CD4-positive, alpha-beta T cell treated with Interleukin-4 for 1 hour (primary cell): ENCODE measurements around the gene CCT8.

Experiments used
- DNase-seq, 2 donors: peaks; one replicate each; pipeline ENCODE4 v3.0.0-alpha.2; 2020 to 2022

Gene CCT8, protein sequence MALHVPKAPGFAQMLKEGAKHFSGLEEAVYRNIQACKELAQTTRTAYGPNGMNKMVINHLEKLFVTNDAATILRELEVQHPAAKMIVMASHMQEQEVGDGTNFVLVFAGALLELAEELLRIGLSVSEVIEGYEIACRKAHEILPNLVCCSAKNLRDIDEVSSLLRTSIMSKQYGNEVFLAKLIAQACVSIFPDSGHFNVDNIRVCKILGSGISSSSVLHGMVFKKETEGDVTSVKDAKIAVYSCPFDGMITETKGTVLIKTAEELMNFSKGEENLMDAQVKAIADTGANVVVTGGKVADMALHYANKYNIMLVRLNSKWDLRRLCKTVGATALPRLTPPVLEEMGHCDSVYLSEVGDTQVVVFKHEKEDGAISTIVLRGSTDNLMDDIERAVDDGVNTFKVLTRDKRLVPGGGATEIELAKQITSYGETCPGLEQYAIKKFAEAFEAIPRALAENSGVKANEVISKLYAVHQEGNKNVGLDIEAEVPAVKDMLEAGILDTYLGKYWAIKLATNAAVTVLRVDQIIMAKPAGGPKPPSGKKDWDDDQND

DNA sequence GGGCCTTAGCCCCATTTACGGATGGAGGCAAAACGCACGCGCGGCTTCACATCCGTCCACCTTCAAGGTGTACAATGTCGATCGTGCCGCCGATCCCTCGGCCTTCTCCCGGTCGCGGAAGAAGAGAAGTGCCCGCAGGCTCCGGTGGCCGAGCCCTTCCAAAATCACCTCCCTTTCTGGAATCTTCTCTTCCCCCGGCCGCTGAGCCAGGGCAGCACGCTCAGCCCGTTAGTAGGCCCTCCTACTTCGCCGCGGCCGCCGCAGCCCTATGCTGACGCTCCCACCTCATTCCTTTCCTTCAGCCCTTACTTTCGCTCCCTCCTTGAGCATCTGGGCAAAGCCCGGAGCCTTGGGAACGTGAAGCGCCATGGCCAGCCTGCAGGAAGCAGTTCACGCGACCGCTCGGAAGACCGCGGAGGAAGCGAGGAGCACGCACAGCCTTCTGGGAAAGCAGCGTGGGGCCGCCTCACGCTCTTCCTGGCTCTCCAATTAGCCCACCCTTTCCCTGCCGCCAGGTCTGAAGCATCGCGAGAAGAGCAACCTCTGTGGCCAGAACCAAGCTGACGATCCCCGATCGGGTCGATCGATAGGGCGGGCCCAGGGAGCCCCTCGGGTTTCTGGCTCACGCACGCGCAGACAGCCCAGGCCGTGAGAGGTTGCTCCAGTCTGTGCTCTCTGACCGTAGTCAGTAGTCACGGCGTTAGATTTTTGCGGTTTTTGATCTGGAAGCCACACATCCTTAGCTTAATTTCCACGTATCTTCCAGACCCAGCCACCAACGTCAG lies at the start of gene CCT8:
CCT8 (minus strand) TSS at position 427 of the 785 bp plus-strand sequence; CDS start at position 369, 58 bp downstream.
- peak; percentile 99 for DNase-seq

DNA sequence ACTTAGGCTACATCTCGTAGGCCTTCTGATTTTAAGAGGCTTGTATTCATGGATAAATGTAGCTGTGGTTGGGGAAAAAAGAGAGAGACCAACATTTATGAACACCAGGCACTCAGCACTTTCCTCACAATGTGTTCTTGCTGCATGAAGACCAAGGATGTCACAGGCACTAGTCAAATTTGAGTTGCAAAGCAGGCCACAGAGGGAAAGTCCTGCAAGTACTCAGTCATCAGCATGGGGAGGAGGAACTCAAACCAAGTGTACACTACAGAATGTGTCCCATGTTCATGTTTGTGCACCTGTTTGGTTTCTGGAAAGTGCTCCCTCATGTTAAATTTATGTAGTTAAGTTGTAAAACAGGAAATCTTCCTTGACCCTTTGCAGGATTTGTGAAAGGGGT lies 48.3 kb upstream of the CCT8 start:
- DNase-seq = no peak

DNA sequence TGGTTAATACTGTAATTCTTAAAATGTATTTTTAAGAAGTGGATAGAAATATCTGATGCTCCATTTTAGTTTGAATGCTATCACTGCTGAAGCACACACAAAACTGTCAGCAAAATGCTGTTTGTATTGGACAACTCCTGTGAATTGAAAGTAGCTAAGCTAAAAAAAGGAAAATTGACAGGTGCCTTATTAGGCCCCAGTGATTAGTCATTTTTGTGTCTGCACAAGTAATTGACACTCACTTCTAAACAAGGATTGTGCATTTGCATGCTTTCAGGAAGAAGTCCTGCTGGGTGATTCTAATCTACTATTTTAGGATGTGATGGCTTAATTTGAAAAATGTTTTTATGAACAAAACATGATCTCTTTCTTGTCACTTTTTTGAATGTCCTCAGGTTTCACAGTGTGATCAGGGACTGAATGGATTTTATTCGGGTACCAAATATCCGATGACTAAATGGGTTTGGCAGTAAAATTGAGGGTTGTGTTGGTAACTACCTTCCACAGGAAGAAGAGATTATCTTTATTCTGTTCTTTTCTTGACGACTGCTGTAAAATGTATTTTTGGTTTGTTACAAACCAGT lies 44.0 kb upstream of the CCT8 start:
- no peak for DNase-seq

DNA sequence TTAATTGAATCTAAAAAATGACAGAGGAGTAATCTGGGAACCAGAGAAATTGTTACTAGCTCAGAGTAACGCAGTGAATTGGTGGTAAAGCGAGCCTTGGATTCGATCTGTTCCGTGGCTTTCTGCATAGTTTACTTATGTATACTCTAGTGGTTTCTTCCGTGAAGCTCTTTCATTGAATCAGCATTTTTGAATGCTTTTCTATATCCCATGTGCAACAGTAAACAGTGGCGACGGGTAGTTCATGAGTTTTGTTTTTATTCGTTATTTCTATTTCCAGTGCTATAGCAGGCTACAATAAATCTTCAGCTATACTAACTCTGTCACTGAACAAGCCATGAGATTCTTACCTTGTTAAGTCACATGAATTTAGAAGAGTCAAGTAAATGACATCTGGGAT lies 42.5 kb upstream of the CCT8 start:
- no peak for DNase-seq

DNA sequence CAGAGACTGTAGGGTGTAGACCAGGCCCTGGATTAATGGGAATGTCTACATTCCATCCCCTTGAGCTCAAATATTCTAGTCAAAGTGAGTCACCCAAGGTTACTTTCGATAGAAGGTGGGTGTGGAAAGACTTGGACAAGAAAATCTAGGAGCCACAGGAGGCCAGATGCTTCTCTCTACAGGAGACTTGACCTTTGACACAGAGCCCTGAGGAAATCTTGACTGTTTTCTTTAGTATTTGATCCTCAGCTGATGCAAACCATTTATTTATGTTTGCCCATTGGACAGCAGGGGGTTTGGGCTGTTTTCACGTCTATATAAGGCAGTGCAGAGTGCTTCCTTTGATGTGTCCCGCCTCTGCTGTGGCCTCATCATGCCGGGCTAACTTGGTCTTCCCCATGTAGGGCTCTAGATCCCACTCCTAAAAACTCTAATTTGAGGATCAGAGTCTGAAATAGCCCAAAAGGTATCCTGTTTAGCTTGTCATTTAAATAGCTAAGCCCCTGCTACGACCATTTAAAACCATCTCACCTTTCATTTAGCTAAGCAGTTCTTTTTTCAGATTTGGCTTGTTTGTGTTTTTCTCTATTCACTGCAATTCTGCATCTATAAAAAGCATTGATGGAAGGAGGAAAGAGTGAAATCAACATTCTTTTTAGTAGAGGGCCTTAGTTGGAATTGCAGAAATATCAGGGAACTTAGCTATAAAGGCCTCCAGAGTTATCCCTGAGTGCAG lies 41.5 kb upstream of the CCT8 start:
- no peak for DNase-seq

DNA sequence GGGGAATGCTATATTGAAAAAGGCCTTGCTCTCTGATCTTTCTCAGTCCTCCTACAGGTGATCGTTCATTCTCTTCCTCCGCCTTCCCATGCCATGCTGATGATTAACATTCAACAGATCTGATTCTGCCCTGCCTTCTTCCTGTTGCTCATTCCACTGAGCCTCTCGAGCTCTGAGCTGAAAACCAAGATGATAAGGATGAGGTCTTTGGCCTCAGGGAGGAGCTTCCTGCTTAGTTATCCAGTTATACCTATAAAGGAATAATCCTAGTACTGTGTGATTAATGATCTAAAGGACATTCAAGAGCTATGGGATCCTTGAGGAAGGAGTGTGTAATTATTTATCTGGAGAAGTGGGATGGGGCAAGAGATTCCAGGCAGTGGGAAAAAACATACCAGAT lies 31.8 kb upstream of the CCT8 start:
- no peak for DNase-seq

DNA sequence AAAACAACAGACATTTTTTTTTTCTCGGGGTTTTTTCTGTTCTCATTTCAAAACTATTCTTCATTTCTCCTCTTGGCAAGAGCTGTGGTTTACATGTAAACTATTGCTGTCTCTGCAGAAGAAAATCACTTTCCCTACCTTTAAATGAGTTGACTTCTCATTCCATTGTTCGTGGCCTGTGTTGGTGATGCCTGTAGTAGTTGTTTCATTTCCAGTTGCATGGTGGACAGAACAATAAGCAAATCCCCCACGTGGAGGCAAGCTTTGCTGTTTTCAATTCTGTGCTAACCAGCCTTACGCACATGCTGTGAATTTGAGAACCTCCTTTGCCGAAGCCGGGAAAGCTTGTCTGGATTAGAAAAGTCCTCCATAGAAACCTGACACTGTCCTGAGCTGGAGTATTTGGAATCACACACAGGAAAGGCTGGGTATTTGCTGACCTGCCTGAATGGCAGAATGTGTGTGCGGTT lies 30.8 kb upstream of the CCT8 start:
- DNase-seq = no peak

DNA sequence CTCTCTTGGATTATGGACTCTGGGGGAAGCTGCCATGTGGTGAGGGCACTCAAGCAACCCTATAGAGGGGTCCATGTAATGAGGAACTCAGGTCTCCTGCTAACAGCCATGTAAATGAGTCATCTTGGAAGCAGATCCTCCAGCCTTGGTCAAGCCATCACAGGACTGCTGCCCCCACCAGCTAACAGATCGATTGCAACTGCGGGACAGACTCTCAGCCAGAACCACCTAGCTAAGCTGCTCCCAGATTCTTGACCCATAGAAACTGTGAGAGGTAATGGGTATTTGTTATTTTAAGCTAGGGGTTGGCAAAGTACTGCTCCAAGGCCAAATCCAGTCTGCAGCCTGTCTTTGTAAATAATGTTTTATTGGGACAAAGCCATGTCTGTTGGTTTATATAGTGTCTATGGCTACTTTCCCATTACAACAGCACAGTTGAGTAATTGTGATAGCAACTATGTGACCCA lies 29.4 kb upstream of the CCT8 start:
- DNase-seq = no peak

DNA sequence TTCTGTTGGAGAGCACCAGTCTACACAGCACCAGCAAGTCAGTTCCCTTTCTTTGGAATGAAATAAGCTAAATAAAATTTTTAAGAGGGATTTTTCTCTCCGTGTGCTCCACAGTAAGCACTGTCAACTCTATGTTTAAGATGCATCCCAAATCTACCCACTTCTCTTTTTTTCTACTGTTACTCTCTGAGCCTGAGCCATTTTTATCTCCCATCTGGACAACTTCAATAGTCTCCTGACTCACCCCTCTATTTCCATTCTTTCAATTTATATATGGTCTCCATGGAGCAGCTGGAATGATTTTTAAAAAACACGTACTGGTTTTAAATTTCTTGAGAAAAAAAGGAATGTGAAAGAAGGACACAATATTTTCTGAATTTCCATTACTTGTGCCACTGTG lies 24.7 kb upstream of the CCT8 start:
- no peak for DNase-seq

DNA sequence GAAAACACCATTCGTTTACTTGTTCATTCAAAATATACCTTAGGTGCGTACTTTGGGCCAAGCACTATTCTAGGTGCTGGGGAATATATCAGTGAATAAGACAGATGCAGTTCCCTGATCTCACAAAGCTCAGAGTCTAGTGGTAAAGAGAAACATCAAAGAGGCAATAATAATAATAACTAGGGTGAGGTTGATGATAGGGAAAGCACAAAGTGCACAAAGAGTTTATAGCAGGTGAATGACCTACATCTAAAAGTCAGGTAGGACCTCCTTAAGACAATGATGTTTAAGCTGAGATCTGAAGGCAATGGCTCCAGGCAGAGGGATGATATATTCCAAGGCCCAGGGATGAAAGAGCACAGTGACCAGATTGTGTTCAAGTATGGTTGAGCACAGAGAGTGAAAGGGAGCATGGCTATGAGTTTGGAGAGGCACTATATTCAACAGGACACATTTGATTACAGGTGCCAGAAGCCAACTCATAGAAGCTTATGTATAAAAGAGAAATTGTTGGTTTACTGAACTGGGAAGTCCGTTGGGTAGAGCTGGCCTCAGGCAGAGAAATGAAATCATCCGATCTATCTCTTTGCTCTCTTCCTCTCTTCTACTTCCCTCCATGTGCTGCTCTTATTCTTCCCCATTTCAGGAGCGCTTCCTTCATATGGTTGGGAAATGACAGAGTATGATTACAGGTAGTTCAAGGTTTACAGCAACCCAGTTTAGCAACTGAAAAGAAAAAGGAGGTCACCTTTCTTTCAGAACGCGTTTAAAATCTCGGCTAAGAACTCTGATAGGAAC lies 23.0 kb upstream of the CCT8 start:
- no peak for DNase-seq

DNA sequence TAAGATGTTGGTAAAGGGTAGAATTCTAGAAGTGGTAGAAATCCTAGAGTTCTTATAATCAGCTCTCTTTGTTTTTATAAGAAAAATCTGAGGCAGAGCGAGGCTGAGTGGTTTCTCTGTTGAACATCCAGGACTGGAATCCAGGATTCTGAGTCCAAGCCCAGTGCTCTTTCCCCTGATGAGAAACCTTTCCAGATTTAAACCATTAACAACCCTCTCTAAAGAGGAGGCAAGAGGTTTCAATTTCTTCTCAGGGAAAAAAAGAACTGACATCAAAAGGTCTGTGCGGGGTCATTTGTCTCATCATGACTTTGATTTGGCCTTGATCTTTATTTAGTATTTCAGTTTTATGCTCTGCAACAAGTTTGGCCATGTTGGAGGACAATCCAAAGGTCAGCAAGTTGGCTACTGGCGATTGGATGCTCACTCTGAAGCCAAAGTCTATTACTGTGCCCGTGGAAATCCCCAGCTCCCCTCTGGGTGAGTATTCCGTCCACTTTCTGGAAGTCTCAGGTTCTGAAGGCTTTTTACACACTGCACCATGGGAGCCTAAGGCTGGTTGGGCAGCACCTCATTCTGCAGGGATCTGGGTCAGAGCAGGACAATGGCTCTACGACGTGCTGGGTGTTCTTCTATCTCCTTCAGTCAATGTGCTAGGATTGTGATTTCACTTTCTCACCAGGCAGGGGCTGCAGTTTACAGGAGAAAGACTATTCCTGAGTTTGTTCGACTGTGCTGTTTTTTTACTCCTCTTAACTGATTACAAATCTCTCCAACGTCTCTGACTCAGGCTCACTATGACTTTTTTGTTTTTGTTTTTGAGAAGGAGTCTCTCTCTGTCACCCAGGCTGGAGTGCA lies 18.9 kb upstream of the CCT8 start:
- no peak for DNase-seq

DNA sequence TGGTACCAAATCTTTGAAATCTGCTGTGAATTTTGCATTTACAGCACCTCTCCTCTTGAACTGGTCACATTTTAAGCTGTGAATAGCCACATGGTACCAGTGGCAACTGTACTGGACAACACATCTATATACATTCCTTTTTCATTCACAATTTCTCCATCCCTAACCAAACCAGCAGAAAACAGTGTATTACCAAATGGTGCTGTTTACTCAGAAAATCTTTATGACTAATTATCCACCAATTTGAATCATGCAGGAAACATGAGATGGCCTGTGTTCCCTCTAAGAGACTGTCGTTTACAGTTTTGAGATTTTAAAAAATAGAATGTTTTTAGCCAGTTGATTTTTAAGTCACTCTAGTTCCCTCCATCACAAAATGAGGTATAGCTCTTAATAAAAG lies 17.6 kb upstream of the CCT8 start:
- no peak for DNase-seq

DNA sequence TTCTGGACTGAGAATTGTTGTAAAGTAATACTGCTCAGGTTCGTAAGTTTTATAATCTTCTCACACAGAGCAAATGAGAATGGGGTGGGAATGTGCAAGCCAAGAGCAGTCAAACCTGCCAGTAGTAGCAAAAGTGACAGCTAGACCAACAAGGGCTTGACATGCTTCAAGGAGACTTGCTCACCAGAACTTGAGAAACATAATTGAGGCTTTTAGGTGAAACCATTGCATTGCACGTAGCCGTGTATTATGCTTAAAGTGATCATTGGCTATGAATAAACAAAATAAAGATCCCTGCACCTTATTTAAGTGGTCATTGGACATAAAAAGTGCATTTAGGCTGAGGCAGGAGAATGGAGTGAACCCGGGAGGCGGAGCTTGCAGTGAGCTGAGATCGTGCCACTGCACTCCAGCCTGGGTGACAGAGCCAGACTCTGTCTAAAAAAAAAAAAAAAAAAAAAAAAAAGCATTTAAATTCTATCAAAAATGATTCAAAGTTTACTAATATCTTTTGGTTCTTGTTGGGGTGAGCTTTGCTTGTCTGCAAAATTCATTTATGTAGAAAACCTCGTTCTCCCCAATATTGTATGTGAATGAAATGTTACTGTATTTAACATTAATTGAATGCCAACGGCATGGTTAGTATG lies 11.8 kb upstream of the CCT8 start:
- DNase-seq = no peak

DNA sequence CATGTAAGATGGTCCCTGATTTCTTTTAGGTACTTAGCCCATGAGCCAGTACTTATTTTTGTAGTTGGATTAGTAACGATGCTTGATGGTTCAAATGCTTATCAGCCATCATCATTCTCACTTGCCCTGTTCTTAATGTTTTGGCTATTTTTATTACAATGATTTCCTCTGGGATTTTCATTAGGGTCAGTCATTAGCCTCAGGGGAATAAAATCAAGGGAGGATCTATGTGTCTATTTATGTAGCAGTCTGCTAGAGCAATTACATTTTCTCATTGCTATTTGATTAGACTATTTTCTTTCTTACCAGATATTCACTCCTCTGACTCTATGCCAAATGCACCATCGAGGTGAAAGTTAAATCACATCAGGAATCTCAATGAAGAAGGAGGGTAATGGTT lies 10.9 kb upstream of the CCT8 start:
- no peak for DNase-seq

DNA sequence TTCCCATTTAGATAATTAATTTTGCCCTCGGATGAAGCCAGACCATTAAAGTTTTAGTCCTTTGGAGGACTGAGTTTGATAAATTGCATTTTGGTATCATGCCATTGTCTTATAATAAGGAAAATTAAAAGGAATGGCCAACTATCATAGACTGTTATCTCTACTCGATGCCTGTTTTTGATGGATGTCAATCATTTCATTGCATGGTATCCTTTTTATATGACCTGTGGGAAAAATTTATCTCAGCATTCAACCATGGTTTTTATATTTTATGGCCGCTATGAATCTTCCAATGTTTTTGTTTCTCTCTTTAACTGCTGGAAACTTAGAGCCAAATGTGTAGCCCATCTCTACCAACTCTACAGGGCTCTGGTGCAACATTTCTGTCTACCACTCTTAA lies 9.9 kb upstream of the CCT8 start:
- no peak for DNase-seq

DNA sequence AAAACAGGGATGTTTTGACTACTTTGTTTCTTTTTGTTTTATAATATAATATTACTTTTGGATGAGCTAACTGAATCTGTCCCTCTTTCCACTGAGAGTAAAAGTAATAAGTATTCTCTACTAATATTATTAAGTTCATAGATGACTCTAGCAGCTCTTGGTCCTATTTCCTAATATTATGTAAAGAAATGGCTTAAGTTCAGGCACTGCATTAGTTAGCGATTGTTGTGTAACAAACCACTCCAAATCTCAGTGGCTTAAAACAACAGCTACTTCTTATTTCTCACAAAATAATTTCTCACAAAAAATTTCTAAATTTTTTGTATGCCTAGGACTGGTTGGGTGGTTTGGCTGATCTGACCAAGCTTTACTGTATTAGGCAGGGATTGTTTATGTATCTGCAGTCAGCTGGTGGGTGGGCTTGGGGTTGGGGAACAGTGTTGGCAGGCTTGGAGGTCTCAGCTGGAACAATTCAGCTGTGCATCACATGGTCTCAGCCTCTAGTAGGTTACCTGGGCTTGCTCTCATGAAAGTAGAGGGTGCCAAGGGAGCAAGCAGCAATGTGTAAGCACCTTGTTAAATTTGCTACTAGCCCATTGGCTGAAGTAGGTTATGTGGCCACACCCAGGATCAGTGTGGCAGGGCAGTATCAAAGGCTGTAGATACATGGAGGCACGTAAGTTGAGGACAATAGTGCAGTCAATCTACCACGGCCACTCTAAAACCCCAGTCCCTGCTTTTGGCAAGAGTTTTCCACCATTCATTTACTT lies 8.8 kb upstream of the CCT8 start:
- no peak for DNase-seq

DNA sequence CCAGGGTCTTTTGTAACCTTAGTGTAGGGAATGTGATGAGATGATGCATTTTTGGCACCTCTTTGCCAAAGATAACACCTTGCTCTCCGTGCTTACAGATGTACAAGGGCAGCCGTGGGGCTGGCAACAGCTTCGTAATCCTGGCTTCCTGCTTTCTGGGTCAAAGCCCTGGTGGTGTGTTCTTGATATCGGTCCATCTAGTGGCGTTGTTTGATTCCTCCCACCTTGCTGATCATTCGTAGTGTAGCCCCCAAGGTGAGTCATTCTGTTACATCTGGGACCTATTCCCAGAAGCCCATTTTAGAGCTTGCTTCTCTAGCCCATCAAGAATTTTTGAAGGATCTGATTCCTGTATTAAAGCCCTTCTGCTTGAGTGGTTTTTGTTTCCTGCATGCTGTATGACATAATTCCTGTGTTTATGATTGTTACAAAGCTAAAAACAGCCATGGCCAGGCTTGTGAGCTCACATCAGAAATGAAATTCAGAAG lies 7.0 kb upstream of the CCT8 start:
- DNase-seq = peak; percentile 41 to 56

DNA sequence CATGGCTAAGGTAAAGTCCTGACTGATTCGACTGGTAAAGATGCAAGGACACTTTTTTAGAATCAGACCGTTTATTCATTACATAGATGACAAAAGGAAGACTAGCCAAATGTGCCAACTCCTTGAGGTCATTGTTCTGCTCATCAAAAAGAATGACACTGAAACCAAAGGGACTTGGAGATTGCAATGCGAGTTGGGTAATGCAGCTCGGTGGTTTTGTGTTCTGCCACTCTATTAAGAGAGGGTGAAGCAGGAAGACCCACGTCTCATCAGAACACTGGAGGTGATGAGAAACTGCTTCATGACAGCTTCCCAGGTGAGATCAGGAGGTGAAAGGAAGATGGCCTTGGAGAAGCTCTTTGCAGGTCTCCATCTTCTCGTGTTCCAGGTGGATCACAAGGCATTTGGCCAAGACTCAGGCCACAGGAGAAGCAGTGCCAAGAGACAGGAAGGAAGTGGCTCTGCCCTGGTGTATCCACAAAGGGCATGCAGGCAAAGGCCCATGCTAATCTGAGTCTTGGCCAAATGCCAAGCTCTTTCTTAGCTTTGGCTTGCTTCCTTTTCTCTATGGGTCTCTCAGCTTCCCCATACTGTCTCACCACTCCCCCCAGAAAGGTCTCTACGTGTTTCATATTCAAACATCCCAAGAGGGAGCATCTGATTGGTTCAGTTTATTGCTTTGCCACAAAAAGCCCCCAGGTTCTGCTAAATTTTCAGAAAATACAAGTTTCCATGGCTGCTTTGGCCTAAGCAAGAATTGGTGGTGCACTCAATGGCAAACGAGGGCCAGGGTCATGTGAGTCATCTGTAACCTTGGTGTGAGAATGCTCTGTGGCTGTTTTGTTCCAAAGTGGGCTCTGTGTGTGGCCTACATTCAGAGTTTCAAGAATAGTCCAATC lies 5.7 kb upstream of the CCT8 start:
- DNase-seq = peak; percentile 58 to 64
